Right lobe of liver (tissue), 4 donors: Measurements from ENCODE around the gene KRTAP12-1.
"Not testable (repeated sequence)": the region's sequence is repeated elsewhere in the genome, so short reads cannot be mapped to it uniquely, and the experiment has no call there.

ENCODE experiments used
- CTCF ChIP-seq, 4 donors: fragments of 200-600 bp in 3 of 4; fragments of 450-650 bp in 1 of 4; IDR thresholded peaks; one replicate each; pipeline versions ENCODE4 v1.5.1 to v1.8.0; 2016 to 2022; ENCODE audit warnings: antibody characterized with exemption in 4 of 4, mild to moderate bottlenecking in 2 of 4
- POLR2A ChIP-seq: fragments of 450-650 bp; IDR thresholded peaks from one replicate; pipeline ENCODE4 v1.6.1; 2017; ENCODE audit warnings: antibody characterized with exemption, mild to moderate bottlenecking
- donor health status: DM: no; HTN: no; CAD: no.
- donor health status: DM: no; HTN: no; CAD: no.
- donor health status: DM: no; HTN: yes; CAD: no.

DNA sequence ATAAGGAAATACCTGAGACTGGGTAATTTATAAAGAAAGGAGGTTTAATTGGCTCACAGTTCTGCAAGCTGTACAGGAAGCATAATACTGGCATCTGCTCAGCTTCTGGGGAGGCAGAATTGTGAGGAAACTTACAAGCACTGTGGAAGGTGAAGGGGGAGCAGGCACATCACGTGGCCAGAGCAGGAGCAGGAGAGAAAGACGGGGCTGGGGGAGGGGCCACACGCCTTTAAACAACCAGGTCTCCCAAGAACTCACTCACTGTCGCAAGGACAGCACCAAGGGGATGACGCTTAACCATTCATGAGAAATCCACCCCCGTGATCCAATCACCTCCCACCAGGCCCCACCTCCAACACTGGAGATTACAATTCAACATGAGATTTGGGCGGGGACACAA, 20.4 kb downstream of the KRTAP12-1 start:
- TF ChIP-seq CTCF (IDR thresholded peaks at IDR 0.05); POLR2A: not testable (repeated sequence)
